Calu3 (cell line): Measurements from ENCODE around the gene CLCF1. TPM values are rescaled to one million over a fixed set of nuclear protein-coding genes. Genes with fewer than 3 reads are reported as not detected.

Source experiments
- BruUV-seq: library from RNA; stranded (reverse); fragments of 400-500 nt; replicated peaks from 2 replicates; lab custom pipeline; 2021; lab: Mats Ljungman, UMichigan
- CTCF ChIA-PET: fragments of 300-600 bp; sonication (Branson Sonifier 250); formaldehyde crosslinking; loops from one replicate; lab custom pipeline; 2022; ENCODE audit warnings: antibody characterized with exemption; lab: Charles Lee
- DNase-seq: peaks from one replicate; pipeline ENCODE4 v3.0.0; 2022
- H3K27ac Mint-ChIP-seq: one replicate; pipeline ENCODE4 v1.8.0; 2022; ENCODE audit warnings: mixed read lengths; ENCODE audit not compliant: unreplicated experiment
- H3K27me3 Mint-ChIP-seq: one replicate; pipeline ENCODE4 v1.8.0; 2022; ENCODE audit warnings: mixed read lengths; ENCODE audit not compliant: unreplicated experiment
- H3K36me3 Mint-ChIP-seq: one replicate; pipeline ENCODE4 v1.8.0; 2022; ENCODE audit warnings: mild to moderate bottlenecking, moderate library complexity, mixed read lengths; ENCODE audit not compliant: insufficient read depth, unreplicated experiment
- H3K4me1 Mint-ChIP-seq: one replicate; pipeline ENCODE4 v1.8.0; 2022; ENCODE audit warnings: mild to moderate bottlenecking, low read depth, mixed read lengths; ENCODE audit not compliant: unreplicated experiment
- H3K4me3 Mint-ChIP-seq: one replicate; pipeline ENCODE4 v1.8.0; 2022; ENCODE audit warnings: mild to moderate bottlenecking, low read depth, moderate library complexity, mixed read lengths; ENCODE audit not compliant: unreplicated experiment
- H3K9me3 Mint-ChIP-seq: one replicate; pipeline ENCODE4 v1.8.0; 2022; ENCODE audit warnings: low read depth, mixed read lengths; ENCODE audit not compliant: unreplicated experiment
- CTCF ChIP-seq: fragments of 200-600 bp; IDR thresholded peaks from one replicate; pipeline ENCODE4 v1.8.0; 2022; ENCODE audit warnings: antibody characterized with exemption; ENCODE audit not compliant: unreplicated experiment
- intact Hi-C: fragments of 100-400 bp; cut with micrococcal nuclease; formaldehyde crosslinking; loops from one replicate; pipeline ENCODE4 v1.10.0; 2022; ENCODE audit not compliant: unreplicated experiment
- total RNA-seq: library from RNA; stranded (reverse); gene quantifications from 2 replicates; pipeline ENCODE4 v1.2.3, GENCODE V29; 2022

CLCF1 gene
- total RNA-seq, 1 experiment from 2014 or later, result 7.5 TPM

DNA sequence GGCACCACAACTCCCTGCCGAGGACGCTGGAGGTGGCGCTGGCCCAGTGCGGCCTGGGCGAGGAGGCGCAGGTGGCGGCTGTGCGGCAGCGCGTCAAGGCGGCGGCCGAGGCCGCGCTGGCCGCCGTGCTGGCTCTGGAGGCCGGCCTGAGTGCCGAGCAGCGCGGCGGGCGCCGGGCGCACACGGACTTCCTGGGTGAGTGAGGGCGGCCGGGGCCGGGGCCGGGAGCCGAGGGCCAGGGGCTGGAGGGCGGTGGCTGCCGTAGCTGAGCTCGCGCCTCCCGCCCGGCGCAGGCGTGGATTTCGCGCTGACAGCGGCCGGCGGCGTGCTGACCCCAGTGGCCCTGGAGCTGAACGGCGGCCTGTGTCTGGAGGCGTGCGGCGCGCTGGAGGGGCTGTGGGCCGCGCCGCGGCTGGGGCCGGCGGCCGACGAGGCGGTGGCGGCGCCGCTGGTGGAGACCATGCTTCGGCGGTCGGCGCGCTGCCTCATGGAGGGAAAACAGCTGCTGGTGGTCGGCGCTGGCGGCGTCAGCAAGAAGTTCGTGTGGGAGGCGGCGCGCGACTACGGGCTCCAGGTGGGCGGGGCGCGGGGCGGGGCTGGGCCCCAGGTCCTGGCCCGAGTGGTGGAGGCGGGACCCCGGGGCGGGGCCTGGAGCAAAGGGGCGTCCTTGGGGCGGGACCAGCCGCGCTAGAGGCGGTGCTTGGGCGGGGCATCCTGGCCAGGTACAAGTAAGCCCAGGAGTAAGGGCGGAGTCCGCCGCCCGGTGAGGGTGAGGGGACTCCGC is 47.4 kb upstream of the CLCF1 start:
- peaks cover 26% of the 10 kb centered on the region for H3K4me1 Mint-ChIP-seq
- peaks cover 10% of the 10 kb centered on the region for H3K27me3 Mint-ChIP-seq
- peaks cover 29% of the 10 kb centered on the region for H3K36me3 Mint-ChIP-seq
- H3K9me3 Mint-ChIP-seq, result no peaks in the 10 kb centered on the region
- TF ChIP-seq CTCF, result no peak
- intact Hi-C loops, result loop anchor here (10.0 kb wide), 1 partner anchor 84 kb away; the partner anchor contains the start of genes CDK2AP2 and PITPNM1
- DNase-seq, result peak; percentile 99
- H3K27ac Mint-ChIP-seq, result peak overlapping the region; percentile 78
- H3K4me3 Mint-ChIP-seq, result peak overlapping the region; percentile 81
- no TSS peak for BruUV-seq
- CTCF ChIA-PET, result interaction anchor here (0.6 to 2.4 kb wide), 3 partner anchors 19 to 121 kb away, joined by 3 to 6 read pairs (median 5); partner anchors contain the start of gene PPP1CA

DNA sequence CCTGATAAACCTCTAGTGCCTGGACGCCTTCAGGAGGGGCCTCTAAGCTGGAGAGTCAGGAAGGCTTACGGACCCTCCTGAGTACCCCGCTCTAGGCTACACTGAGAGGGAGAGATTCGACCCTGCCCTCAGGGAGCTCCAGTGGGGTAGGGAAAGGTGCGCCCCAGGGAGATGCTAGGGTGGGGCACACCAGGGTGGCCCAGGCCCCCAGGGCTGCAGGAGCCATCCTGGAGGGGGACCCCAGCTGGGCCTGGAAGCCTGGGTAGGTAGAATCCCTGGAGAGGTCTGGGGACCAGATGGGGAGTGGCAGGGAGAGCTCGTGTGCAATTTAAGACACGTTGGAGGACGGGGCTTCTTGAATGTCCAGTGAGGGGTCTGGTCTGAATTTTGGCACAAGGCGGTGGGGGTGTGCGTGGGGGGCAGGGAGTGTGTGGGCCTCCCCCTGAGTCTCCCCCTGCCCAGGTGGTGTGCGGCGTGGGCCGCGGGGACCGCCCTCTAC is 46.8 kb upstream of the CLCF1 start:
- Mint-ChIP-seq H3K9me3 (no peaks in the 10 kb centered on the region), H3K4me3 (peak overlapping the region; percentile 81), H3K27me3 (peaks cover 16% of the 10 kb centered on the region), H3K36me3 (peaks cover 29% of the 10 kb centered on the region), H3K4me1 (peaks cover 26% of the 10 kb centered on the region), H3K27ac (no peak overlapping the region)
- DNase-seq, result no peak
- no peak for TF ChIP-seq CTCF
- TSS peak; percentile 19 for BruUV-seq
- CTCF ChIA-PET, result interaction anchor here (0.5 to 2.4 kb wide), 3 partner anchors 18 to 33 kb away, joined by 3 to 6 read pairs (median 4); partner anchors contain the start of genes PPP1CA and RAD9A
- intact Hi-C loops, result loop anchor here (10.0 kb wide), 1 partner anchor 85 kb away; the partner anchor contains the start of genes CDK2AP2 and PITPNM1

DNA sequence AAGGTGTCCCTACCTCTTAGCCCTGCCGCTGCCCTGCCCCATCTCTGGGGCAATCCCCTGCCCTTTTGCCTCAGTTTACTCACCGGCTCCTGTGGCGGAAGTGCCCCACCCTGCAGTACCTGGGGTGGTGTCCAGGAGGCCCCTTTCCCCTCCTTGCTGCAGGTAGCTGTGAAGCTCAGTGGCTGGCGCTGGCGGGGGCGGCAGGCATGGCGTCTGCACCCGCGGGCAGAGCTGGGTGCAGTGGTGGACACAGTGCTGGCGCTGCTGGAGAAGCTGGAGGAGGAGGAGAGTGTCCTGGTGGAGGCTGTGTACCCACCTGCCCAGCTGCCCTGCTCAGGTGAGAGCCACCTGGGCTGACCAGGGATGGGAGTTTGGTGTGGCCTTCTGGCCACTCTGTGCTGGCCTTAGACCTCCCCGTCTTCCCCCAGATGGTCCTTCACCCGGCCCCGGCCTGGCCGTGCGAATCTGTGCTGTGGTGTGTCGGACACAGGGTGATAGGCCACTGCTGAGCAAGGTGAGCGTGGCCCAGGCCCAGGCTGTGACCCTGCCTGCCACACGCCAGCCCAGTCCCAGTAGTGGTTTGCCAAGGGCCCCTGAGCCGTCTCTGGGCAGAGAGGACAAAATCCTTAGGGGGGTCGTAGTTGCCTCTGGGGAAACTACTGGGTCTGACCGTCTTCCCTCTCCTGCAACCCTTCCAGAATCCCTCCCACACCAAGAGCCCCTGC is 46.1 kb upstream of the CLCF1 start:
- intact Hi-C loops, result loop anchor here (10.0 kb wide), 1 partner anchor 85 kb away; the partner anchor contains the start of genes CDK2AP2 and PITPNM1
- Mint-ChIP-seq H3K4me1 (peaks cover 26% of the 10 kb centered on the region), H3K9me3 (no peaks in the 10 kb centered on the region), H3K4me3 (no peak overlapping the region), H3K27me3 (peaks cover 23% of the 10 kb centered on the region), H3K36me3 (peaks cover 29% of the 10 kb centered on the region), H3K27ac (no peak overlapping the region)
- CTCF ChIA-PET, result interaction anchor here (0.5 to 0.6 kb wide), 2 partner anchors 28 to 42 kb away, joined by 3 to 4 read pairs; partner anchors contain the start of gene RAD9A
- TF ChIP-seq CTCF, result no peak
- no peak for DNase-seq
- no TSS peak for BruUV-seq
